Stomach smooth muscle (tissue), 2 donors: ENCODE measurements around the gene PCP4.
"Not testable (repeated sequence)": the region's sequence is repeated elsewhere in the genome, so short reads cannot be mapped to it uniquely, and the experiment has no call there.

Source experiments
- H3K27ac ChIP-seq: one replicate; pipeline ENCODE4 v1.7.0; 2013; ENCODE audit warnings: mild to moderate bottlenecking, low read length, inconsistent platforms
- H3K27me3 ChIP-seq, 2 donors: one replicate each; pipeline ENCODE4 v1.7.0; 2013; ENCODE audit warnings: low read length in 2 of 2; ENCODE audit not compliant: insufficient read depth in 2 of 2, control insufficient read depth in 1 of 2
- H3K36me3 ChIP-seq, 2 donors: one replicate each; pipeline ENCODE4 v1.7.0; 2013; ENCODE audit warnings: low read length in 2 of 2; ENCODE audit not compliant: control insufficient read depth in 2 of 2, insufficient read depth in 2 of 2
- H3K4me1 ChIP-seq: one replicate; pipeline ENCODE4 v1.7.0; 2013; ENCODE audit warnings: low read length; ENCODE audit not compliant: control insufficient read depth, insufficient read depth
- H3K4me3 ChIP-seq, 2 donors: one replicate each; pipeline ENCODE4 v1.7.0; 2013; ENCODE audit warnings: low read length in 2 of 2
- H3K9ac ChIP-seq, 2 donors: one replicate each; pipeline ENCODE4 v1.7.0; 2013; ENCODE audit warnings: low read length in 2 of 2, mild to moderate bottlenecking in 1 of 2
- H3K9me3 ChIP-seq, 2 donors: one replicate each; pipeline ENCODE4 v1.7.0; 2013; ENCODE audit warnings: low read length in 2 of 2; ENCODE audit not compliant: control insufficient read depth in 2 of 2
- donor health status: healthy.
- donor health status: Pancreatic carcinoma.

The PCP4 gene

GRCh38 chr21:39891111-39891510 is 23.9 kb downstream of the PCP4 start:
- H3K27me3 ChIP-seq: no peaks in the 10 kb centered on the region
- H3K4me3 ChIP-seq: no peak overlapping the region
- no peak overlapping the region for H3K27ac ChIP-seq
- no peak overlapping the region for H3K9ac ChIP-seq
- no peaks in the 10 kb centered on the region for H3K36me3 ChIP-seq
- no peaks in the 10 kb centered on the region for H3K9me3 ChIP-seq
- peaks cover 1% of the 10 kb centered on the region for H3K4me1 ChIP-seq

GRCh38 chr21:39891863-39892262 is 24.6 kb downstream of the PCP4 start:
- not testable (repeated sequence) for H3K4me1 ChIP-seq, H3K27ac ChIP-seq, H3K9me3 ChIP-seq, H3K9ac ChIP-seq, H3K36me3 ChIP-seq, H3K4me3 ChIP-seq, H3K27me3 ChIP-seq

- no peaks in the 10 kb centered on the region for H3K4me1 ChIP-seq
- no peak overlapping the region for H3K4me3 ChIP-seq
- H3K36me3 ChIP-seq: no peaks in the 10 kb centered on the region
- H3K27ac ChIP-seq: no peak overlapping the region
- H3K9me3 ChIP-seq: no peaks in the 10 kb centered on the region
- no peak overlapping the region for H3K9ac ChIP-seq
- no peaks in the 10 kb centered on the region for H3K27me3 ChIP-seq
Measured at GRCh38 chr21:39900491-39900890, 33.3 kb downstream of the PCP4 start.

- Histone ChIP-seq H3K4me1 (no peaks in the 10 kb centered on the region), H3K27ac (no peak overlapping the region), H3K36me3 (no peaks in the 10 kb centered on the region), H3K4me3 (no peak overlapping the region), H3K9me3 (no peaks in the 10 kb centered on the region), H3K27me3 (no peaks in the 10 kb centered on the region), H3K9ac (no peak overlapping the region)
Measured at GRCh38 chr21:39900911-39901310, 33.7 kb downstream of the PCP4 start.

- Histone ChIP-seq H3K4me3 (no peak overlapping the region), H3K9me3 (no peaks in the 10 kb centered on the region), H3K9ac (no peak overlapping the region), H3K27me3 (no peaks in the 10 kb centered on the region), H3K4me1 (no peaks in the 10 kb centered on the region), H3K36me3 (no peaks in the 10 kb centered on the region), H3K27ac (no peak overlapping the region)
Measured at GRCh38 chr21:39902986-39903385, 35.7 kb downstream of the PCP4 start.

GRCh38 chr21:39904457-39904856 is 37.2 kb downstream of the PCP4 start:
- Histone ChIP-seq H3K4me1 (no peaks in the 10 kb centered on the region), H3K36me3 (no peaks in the 10 kb centered on the region), H3K9ac (no peak overlapping the region), H3K9me3 (no peaks in the 10 kb centered on the region), H3K27me3 (no peaks in the 10 kb centered on the region), H3K4me3 (no peak overlapping the region), H3K27ac (no peak overlapping the region)

- no peaks in the 10 kb centered on the region for H3K27me3 ChIP-seq
- no peaks in the 10 kb centered on the region for H3K36me3 ChIP-seq
- no peaks in the 10 kb centered on the region for H3K9me3 ChIP-seq
- H3K27ac ChIP-seq: no peak overlapping the region
- H3K9ac ChIP-seq: no peak overlapping the region
- H3K4me1 ChIP-seq: no peaks in the 10 kb centered on the region
- no peak overlapping the region for H3K4me3 ChIP-seq
Measured at GRCh38 chr21:39908265-39908923, 41.2 kb downstream of the PCP4 start.

- Histone ChIP-seq H3K36me3 (no peaks in the 10 kb centered on the region), H3K27ac (no peak overlapping the region), H3K4me3 (no peak overlapping the region), H3K9me3 (no peaks in the 10 kb centered on the region), H3K9ac (no peak overlapping the region), H3K4me1 (no peaks in the 10 kb centered on the region), H3K27me3 (no peaks in the 10 kb centered on the region)
Measured at GRCh38 chr21:39911286-39912199, 44.3 kb downstream of the PCP4 start.

GRCh38 chr21:39913706-39914305 is 46.6 kb downstream of the PCP4 start:
- no peaks in the 10 kb centered on the region for H3K9me3 ChIP-seq

GRCh38 chr21:39915881-39916280 is 48.6 kb downstream of the PCP4 start:
- Histone ChIP-seq H3K4me3 (no peak overlapping the region), H3K27me3 (no peaks in the 10 kb centered on the region), H3K4me1 (no peaks in the 10 kb centered on the region), H3K9me3 (no peaks in the 10 kb centered on the region), H3K36me3 (no peaks in the 10 kb centered on the region), H3K9ac (no peak overlapping the region), H3K27ac (no peak overlapping the region)

More at GRCh38 chr21:39913706-39914305, 46.6 kb downstream of the PCP4 start:
- Histone ChIP-seq H3K9ac (no peak overlapping the region), H3K27ac (no peak overlapping the region), H3K27me3 (no peaks in the 10 kb centered on the region), H3K36me3 (no peaks in the 10 kb centered on the region), H3K4me1 (no peaks in the 10 kb centered on the region), H3K4me3 (no peak overlapping the region)
